GM18858 (cell line): ENCODE data around the gene OR51B6.
"Not testable (repeated sequence)": the region's sequence is repeated elsewhere in the genome, so short reads cannot be mapped to it uniquely, and the experiment has no call there.

ENCODE experiments used
- ATAC-seq: cut with Tn5 transposase; IDR thresholded peaks from one replicate; pipeline ENCODE4 v1.9.1; 2021; ENCODE audit not compliant: unreplicated experiment

OR51B6 gene

GRCh38 chr11:5351208-5351607, at the start of gene OR51B6:
OR51B6 (plus strand) TSS chr11:5351508; CDS start chr11:5351508, 0 bp downstream.
- ATAC-seq: no peak

GRCh38 chr11:5301846-5302245, 49.5 kb upstream of the OR51B6 start, which contains the start of gene OR51B4:
OR51B4 (minus strand) TSS chr11:5301946; CDS start chr11:5301946, 0 bp downstream.
- no peak for ATAC-seq

- no peak for ATAC-seq
Observed at GRCh38 chr11:5303626-5304025, 47.7 kb upstream of the OR51B6 start.

DNA sequence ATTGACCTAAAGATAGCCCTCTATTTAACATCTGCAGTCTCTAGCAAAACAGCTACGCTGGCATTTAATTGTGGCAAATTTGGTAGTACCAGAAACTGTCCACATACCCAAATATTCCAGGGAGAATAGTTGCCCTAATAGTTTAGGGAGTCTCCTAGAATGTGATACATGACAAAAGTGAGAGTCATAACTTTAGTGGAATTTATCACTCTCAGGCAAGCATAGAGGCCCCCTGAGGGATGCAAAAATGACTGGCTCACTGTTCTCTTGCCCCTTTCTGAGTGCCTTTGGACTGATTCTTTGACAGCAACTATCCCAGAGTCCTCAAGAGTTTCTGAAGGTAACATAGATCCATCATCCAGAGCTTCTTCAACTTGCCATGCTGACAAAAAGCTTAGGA, 47.3 kb upstream of the OR51B6 start:
- no peak for ATAC-seq

- no peak for ATAC-seq
Observed at GRCh38 chr11:5307256-5308019, 43.9 kb upstream of the OR51B6 start.

GRCh38 chr11:5310423-5310822, 40.9 kb upstream of the OR51B6 start:
- ATAC-seq: no peak

DNA sequence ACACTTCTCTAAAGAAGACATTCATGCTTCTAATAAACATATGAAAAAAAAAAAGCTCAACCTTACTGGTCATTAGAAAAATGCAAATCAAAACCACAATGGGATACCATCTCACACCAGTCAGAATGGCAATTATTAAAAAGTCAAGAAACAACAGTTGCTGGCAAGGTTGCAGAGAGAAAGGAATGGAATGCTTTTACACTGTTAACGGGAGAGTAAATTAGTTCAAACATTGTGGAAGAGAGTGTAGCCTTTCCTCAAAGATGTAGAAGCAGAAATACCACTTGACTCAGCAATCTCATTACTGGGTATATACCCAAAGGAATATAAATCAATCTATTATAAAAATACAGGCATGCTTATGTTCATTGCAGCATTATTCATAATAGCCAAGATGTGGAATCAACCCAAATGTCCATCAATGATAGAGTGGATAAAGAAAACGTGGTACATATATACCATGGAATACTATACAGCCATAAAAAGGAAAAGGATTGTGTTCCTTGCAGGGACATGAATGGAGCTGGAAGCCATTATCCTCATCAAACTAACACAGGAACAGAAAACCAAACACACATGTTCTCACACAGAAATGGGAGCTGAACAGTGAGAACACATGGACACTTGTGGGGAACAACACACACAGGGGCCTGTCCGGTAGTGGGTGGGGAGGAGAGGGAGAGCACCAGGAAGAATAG, 37.8 kb upstream of the OR51B6 start:
- not testable (repeated sequence) for ATAC-seq

DNA sequence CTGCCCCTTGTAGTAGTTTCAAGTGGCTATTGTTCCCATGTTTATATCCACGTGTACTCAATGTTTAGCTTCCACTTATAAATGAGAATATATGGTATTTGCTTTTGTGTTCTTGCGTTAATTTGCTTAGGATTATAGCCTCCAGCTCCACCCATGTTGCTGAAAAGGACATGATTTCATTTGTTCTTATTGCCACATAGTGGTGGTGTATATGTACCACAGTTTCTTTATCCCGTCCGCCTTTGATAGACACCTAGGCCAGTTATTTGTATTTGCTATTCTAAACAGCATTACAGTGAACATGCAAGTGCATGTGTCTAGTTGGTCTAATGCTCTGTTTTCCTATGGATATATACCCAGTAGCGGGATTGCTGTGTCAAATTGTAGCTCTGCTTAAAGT, 34.0 kb upstream of the OR51B6 start:
- ATAC-seq: no peak

DNA sequence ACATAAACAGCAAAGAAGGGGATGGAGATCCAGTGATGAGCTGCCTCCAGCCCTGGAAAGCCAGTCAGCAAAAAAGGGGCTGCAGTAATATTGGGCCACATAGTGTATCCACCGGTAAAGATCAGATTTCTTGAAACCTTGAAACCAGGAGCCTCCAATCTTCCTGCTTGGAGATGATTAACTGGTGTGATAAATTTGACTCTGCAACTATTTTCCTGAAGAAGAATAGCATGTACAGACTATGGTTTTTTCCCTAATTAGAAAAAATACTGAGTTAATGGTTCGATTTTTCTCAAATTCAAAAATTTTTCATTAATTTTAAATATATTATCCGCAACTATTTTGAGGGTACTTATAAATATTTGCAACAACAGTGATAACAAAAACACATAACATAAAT, 27.1 kb upstream of the OR51B6 start, which contains the start of gene OR51B2:
TSS of gene OR51B2 (minus strand) at position 101 of the 400 bp plus-strand sequence. CDS start at position 101, 0 bp downstream.
- ATAC-seq: no peak

DNA sequence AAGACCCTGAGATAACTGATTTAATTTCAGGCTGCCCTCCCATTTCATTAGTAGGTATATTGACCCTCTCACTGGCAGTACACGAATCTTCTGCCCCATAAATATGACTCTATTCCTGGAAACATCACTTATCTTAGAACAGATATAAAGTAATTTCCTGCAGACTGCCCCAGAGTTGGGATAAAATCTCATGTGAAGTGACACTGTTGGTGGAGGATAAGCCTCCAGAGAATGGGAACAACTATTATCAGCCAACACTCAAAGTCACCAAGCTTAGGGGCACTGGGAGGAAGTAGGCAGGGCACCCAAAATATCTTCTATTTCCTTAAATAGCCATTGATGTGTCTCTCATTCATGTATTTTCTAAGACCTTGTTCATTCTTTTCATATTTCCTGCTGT, 16.1 kb upstream of the OR51B6 start:
- no peak for ATAC-seq

- ATAC-seq: no peak
Observed at GRCh38 chr11:5336331-5336730, 15.0 kb upstream of the OR51B6 start.

DNA sequence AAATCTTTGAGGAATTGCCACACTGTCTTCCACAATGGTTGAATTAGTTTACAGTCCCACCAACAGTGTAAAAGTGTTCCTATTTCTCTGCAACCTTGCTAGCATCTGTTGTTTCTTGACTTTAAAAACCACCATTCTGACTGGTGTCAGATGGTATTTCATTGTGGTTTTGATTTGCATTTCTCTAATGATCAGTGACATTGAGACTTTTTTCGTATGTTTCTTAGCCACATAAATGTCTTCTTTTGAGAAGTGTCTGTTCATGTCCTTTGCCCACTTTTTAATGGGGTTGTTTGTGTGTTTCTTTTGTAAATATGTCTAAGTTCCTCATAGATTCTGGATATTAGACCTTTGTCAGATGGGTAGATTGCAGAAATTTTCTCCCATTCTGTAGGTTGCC, 14.1 kb upstream of the OR51B6 start:
- not testable (repeated sequence) for ATAC-seq

DNA sequence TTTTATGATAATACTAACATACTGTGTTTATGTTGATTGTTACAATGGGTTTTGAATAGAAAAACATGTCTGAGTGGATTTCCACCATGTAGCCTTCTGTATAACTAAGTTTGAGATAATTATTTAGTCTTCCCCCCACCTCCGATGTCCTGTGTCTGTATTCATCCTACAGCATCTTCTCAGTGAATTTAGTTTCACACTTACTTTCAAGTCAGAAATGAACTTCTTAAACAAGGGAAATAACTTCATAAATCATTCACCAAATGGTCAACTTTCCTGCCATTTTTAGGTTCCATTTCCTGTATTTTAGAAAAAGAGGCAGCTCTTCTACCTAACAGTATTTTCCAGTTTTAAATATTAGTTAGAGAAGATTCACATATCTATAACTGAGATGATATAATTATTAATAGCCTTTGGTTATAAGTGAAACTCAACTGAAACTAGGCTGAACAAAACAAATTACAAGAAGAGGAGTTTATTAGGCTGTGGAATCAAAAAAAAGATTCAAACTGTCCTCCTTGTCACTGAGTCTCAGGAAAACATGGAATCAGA, 11.5 kb upstream of the OR51B6 start:
- ATAC-seq: peak; percentile 67

DNA sequence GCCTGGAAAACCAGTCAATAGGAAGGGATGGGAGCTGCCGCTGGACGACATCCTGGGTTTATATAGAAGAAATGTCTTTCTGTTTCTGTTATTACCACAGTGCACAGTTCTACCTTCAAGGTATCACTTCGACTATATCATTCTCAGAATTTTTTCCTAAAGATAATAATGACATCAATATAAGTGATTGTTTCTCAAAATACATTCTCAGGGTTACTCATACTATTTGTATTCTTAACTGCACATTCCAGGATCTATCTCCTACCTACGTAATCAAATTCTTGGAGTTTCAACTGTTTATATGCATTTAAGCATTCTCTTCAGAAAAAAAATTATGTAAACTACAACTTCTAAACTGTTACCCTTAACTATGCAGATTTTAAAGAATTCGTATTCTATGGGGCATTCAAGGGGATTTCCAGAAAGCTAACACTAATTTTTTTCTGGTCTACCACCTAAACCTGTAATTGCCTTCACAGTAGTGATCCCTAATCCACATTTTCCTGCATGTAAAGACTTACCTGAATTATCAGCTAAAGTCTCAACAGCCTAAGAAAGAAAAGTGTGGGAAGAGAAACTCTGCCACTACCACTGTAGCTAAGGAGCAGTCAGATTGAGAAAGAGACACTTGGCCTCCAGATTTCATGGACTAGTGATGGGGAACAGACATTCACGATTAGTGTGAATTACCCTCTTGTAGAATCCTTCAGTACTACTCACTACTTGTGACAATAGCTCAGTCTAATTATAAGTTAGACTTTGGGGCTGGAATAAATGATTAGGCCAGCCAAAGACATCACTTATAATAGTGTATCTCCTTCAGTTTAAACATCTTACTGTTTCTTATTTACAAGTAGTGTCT, 7.6 kb upstream of the OR51B6 start, which contains the start of gene OR51B5:
TSS of gene OR51B5 (minus strand) at position 51 of the 862 bp plus-strand sequence. CDS start at position 51, 0 bp downstream.
- ATAC-seq: no peak

DNA sequence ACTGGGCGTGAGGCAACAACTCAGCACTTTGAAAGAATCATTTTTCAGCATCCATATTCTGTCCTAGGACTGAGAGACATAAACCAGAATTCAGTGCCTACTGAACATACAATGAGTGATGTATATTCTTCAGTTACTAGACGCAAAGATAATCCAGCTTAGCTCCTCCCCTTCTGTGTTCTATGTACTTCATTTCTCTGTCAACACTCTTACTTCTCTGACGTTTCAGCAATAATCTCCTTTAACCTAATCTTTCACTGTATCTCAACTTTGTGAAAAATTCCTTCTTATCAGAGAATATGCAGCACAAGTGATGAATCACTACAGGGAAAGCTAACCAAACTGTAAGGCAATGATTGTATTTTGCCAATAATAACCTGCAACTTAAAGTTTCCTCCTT, 5.5 kb upstream of the OR51B6 start:
- ATAC-seq: no peak

GRCh38 chr11:5348551-5349194, 2.6 kb upstream of the OR51B6 start:
- no peak for ATAC-seq

DNA sequence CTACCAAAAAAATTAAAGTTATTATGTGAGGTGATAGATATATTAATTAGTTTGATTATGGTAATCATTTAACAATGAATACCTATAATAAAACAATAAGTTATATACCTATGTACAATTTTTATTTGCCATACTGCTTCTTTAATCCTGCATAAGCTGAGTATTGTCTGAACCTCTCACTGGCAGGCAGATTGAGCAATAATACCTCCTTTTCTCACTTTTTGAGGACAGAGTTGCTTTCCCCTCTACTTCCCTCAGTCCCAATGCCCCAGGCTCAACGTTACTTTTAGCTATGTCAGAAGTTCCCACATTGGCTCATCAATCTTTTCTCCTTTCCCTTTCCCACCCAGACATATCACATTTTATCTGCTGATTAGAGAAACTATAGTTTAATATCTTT, 1.8 kb upstream of the OR51B6 start:
- no peak for ATAC-seq

- ATAC-seq: not testable (repeated sequence)
Observed at GRCh38 chr11:5356031-5356430, 4.7 kb downstream of the OR51B6 start.

DNA sequence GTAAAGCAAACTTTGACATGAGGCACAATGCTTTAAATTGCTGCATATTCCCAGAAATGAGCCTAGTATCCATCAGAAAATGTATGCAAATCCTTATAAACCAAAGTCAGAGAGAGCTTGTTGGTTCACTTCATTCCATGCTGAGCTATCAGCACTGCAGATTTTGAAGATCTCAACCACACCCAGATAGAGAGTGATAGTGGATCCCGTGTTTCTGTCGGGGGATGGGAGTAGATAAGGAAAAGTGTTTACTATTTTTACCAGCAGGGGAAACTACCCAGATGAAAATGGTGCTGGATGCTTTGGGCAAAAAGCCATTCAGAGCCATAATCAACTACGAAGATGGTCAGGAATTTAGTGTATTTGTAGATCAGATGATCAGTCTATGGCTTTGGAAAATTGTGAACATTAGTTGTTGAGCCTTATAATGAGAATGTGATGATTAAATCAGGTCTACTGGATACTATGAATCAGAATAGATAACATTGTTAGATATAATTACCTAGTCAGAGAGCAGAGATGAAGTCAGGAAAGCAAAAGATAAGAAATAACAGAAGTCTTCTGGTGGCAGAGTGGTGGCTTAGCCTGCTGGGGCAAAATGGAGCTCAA, 10.8 kb downstream of the OR51B6 start:
- no peak for ATAC-seq

GRCh38 chr11:5363679-5364078, 12.4 kb downstream of the OR51B6 start:
- ATAC-seq: no peak
